NCI-H526 treated with DMSO at 0.1 percent for 48 hours (cell line): Measurements from ENCODE around the gene PLA2G2C.

ENCODE experiments used
- DNase-seq: peaks from one replicate; lab custom pipeline; 2025; lab: John Stamatoyannopoulos, UW

Gene PLA2G2C

DNA sequence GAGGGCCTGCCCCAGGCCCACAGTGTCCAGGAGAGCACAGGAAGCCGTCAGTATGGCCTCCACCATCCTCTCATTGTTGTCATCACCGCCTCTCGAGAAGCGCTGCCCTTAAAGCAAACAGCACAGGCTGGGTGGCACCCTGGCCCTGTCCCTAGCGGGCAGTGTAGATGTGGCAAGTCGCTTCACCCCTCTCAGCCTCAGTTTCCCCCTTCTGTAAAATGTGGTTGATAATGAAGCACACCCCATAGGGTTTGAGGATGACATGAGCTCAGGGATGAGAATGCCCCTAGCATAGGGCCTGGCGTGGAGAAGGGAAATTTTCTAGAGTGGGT lies 33.8 kb downstream of the PLA2G2C start:
- no peak for DNase-seq

DNA sequence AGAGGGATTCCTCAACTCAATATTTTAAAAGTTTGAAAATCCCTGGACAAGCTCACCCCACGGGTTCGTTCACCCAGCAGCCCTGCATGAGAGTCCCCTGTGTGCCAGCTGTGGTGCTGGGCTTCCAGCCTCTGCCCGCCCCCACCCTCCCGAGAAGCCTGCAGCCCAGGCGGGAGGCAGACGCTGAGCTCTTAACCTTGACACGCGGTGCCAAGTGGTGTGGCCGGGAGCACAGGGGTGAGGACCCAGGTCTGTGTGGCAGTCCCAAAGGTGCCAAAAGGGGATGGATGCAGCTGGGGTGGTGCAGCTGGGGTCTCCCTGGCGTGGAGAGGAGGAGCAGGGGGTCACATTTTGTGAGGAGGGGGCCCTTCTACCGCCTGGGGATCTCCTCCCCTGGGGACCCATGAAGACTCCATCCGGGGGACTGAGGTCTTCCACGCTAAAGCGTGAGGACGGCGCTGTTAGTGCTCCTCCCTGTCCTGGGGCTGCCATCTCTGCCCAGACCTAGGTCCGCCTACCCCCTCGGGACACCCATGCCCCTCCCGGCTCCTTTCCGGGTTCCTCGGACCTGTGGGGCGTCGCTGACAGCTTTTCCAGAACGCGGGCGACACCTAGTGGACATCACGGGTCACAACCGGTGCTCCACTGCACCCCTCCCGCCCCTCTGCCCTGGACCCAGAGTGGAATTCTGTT lies 34.3 kb downstream of the PLA2G2C start:
- peak; percentile 1 for DNase-seq

DNA sequence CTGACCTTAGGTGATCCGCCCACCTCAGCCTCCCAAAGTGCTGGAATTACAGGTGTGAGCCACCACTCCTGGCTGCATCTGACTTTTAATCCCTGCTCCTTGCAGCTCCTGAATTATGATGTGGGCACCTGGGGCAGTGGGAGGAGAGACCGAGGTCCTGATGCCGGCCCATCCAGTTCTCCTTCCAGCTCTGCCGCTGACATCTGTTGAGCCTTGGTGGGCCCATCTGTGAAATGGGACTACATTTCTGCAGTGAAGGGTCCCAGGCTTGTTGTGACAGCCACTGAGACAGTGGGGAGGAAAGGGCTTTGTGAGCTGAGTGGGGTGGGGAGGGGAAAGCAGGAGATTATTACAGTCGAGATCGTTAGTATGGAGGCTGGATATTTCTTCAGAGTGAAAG lies 35.3 kb downstream of the PLA2G2C start:
- no peak for DNase-seq

DNA sequence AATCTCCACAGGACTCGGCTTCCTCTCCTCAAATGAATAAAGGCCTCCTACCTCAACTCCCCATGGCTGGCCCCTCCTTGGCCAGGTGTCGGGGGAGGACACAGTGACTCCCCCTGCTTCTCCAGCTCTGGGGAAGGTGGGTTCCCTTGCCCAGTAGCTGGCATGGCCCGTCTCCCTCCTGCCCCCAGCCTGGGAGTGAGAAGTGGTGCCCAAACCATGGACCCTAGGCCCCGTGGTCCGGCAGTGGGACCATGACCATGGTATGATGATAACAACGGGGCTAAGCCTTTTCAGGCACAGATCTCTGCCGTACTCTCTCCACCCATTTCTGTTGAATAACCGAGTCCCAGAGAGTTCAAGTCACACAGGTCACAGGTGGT lies 36.0 kb downstream of the PLA2G2C start:
- no peak for DNase-seq

DNA sequence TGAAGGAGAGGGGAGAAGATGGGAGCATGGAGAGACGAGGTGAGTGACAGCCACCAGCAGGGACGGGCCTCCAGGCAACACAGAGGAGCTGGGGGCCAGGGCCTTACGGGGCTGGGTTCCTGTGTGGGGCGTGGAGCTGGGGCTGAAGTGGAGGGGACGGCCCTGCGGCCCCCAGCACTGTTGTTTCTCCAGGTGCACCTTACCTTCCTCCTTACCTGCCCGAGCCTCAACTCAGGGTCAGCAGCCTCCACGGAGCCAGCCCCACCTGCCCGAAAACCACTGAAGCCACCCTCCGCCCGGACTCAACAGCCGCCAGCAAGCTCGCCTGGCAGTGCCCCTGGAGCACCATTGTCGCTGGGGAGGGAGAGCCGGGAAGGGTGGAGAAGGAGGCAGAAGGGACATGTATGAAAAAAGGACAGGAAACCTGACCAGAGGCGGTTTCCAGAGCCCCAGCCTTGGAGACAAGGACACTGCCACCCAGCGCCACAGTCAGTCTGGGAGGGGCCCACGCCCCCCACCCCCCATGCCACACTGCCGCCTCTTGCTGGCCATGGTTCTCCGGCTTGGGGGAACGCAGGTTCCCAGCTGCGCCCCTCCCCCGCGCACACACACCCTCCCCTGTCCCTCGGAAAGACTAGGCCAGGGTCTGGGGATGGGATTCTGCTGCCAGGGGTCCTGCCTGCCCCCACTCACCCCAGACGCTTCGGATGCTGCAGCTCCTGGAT lies 36.6 kb downstream of the PLA2G2C start:
- no peak for DNase-seq

GRCh38 chr1:20148571-20149500 lies 37.5 kb downstream of the PLA2G2C start:
- DNase-seq = no peak

- no peak for DNase-seq
These were observed 38.3 kb downstream of the PLA2G2C start for GRCh38 chr1:20147846-20148570.

DNA sequence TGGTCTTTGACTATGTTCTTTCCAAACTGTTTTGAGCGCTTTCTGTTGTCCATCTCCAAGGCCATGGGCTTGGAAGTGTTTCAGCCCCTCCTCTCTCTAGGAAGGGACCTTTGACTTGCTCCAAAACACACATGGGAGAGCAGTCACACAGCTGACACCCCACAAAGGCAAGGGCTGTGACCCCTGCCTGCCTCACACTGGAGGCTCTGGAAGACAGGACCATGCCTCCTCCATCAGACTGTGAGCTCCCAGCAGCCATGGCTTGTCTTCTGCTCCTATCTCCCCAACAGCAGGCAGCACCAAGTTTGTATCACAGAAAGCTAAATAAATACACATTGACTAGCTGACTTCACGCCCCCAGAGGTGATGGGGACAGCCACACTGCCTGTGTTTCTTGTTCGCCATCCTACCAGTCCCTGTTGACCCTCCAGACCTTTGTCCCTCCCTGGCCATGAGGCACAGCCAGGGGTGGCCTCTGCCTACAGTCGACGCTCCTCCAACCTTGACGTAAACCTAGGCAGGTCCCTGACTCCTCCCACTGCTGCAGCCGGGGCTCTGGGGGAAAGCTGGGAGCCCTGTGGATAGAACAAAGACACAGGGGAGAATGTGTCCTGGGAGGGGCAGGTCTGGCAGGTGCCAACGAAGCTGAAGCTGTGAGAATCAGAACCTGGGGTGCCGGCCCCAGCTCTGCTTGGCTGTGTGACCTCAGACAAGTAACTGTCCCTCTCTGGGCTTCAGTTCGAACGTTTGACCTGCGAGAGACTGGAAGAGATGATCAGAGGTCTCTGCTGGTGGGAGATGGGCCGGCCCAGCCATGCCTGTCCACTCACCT lies 42.4 kb downstream of the PLA2G2C start:
- no peak for DNase-seq

GRCh38 chr1:20143318-20143717 lies 43.0 kb downstream of the PLA2G2C start:
- DNase-seq = no peak

- no peak for DNase-seq
These were observed 44.2 kb downstream of the PLA2G2C start for GRCh38 chr1:20142001-20142710.

DNA sequence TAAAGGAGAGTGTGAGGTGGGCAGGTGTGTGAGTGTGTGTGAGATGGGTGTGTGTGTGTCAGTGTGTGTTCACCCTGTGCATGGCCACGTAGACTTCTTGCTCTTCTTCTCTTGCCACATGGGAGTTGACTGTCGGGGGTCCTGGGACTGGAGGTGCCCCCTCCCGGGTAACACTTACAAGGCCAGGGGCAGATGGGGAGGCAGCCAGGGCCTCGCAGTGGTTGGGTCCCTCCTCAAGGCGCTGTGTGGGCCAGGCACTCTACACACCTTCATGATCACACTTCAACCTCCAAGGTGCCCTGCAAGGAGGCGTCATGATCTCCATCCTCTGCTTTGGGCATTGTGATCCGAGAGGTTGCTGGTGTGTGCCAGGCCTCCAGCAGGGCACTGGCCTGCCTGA lies 44.9 kb downstream of the PLA2G2C start:
- DNase-seq = no peak

GRCh38 chr1:20141001-20141400 lies 45.3 kb downstream of the PLA2G2C start:
- DNase-seq = no peak

DNA sequence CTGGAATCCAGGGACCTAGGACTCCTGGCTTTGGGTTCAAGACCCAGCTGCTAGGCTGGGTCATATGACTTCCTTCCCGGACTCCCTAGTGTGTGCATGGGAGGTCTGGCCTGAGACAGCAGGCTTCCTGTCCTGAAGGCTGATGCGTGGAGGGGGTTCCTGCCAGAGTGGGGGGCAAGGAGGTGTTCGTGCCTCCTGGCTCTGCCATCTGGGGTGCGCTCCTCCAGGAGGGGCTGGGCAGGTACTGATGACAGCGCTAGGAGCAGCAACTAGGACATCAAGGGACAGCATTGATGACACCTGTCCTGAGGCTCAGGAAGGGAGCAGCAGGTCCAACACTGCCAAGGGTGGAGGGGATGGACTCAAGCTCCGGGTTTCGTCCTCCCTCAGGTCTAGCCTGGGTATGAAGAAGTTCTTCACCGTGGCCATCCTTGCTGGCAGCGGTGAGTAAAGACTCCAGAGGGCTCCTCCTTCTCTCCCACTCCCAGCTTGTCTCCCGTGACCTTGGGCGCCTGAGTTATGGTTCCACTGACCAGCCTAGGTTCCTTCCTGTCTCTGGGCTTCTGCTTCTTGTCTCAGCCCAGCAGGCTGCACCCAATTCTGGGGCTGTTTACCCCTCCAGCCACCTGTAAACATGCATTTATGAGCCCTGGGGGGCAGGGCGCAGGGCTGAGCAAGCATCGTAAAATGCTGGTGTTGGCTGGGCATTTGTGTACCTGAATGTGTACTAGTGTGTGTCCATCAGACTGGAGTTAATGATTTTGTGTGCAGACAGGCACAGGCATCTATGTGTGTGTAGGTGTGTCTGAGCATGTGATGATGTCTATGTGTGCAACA lies 46.3 kb downstream of the PLA2G2C start:
- no peak for DNase-seq

DNA sequence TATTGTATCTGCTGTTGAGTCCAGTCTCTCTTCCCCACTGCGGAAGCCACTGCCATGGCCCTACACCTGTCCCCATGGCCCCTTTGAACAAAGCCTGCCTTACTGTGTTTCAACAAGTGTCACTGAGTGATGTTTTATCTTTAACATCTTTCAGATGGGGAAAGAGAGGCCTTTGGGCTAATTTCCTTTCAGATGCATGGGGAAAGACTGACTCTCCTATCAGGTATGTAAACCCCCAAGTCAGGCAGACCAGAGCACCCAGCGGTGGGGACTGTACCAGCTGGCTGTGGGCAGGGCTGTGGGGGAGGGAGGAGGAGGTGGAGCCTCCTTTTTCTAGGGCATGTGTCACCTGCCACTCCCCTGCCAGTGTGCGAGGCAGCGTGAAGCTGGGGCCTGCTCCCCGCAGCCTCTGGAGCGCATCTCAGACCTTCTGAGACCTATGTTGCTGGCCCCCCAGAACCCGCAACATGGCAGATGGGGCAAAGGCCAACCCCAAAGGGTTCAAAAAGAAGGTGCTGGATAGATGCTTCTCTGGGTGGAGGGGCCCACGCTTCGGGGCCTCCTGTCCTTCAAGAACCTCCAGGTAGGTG lies 47.3 kb downstream of the PLA2G2C start, which contains the start of gene PLA2G2F:
TSS of gene PLA2G2F (plus strand) at position 363 of the 590 bp plus-strand sequence. CDS start at position 468, 105 bp downstream.
- DNase-seq = no peak

- DNase-seq = no peak
These were observed 48.0 kb downstream of the PLA2G2C start for GRCh38 chr1:20138346-20138745.

DNA sequence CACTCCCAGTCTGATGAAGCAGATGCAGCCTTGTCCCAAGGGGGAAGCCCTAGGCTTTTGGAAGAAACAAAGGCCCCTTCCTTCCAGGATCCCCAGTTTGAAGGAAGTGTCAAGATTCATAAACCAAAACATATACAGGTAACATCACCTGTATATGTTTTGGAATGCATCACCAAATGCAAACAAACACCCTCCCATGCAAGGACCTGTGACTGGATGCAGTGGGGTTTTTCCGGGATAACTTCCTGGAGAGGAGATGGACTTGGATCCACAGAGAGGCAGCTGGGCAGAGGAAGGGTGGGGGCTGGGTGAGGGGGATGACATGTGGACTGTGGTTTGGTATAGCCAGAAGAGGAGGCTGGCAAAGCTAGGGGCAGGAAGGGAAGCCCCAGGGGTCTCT lies 48.7 kb downstream of the PLA2G2C start:
- DNase-seq = no peak

DNA sequence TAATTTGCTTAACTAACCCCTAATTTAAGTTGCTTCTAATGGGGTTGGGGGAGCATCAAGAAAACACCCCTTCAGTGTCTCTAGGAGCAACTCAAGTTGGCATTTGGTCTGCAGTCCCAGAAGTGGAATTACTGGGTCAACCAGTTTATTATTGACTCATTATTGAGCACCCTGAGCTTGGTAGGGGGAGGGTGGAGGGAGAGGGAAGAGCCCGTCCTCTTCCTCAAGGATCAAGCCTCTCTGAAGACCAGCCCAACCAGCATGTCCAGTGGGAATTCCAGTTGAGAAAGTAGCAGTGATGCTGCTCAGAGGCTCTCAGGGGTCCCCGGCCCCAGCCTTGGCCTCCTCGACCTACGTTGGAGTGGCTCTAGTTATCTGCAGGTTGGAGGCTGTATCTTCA lies 49.3 kb downstream of the PLA2G2C start:
- DNase-seq = no peak

DNA sequence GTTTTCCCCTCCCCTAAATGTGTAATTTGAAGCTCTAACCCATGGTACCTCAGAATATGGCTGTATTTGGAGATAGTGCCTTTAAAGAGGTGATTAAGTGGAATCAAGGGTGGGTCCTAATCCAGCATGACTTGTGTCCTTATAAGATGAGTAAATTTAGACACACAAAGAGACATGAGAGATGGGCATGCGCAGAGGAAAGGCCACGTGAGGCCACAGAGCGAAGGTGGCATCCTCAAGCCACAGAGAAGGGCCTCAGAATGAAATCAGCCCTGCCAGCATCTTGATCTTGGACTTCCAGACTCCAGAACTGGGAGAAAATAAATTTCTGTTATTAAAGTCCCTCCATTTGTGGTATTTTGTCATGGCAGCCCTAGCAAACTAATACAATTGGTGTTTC lies 50.1 kb downstream of the PLA2G2C start:
- DNase-seq = no peak

- no peak for DNase-seq
These were observed 51.3 kb downstream of the PLA2G2C start for GRCh38 chr1:20134995-20135394.
